ENCODE results near the gene AP1M2. TPM values are rescaled to one million over a fixed set of nuclear protein-coding genes. Genes with fewer than 3 reads are reported as not detected.
A peak's percentile ranks its signal among the peaks of the same experiment; 100 is the strongest.
"Not testable (repeated sequence)": the region's sequence is repeated elsewhere in the genome, so short reads cannot be mapped to it uniquely, and the experiment has no call there.

AP1M2 gene
- total RNA-seq, 1 experiment from 2014 or later, result 10.1 TPM

DNA sequence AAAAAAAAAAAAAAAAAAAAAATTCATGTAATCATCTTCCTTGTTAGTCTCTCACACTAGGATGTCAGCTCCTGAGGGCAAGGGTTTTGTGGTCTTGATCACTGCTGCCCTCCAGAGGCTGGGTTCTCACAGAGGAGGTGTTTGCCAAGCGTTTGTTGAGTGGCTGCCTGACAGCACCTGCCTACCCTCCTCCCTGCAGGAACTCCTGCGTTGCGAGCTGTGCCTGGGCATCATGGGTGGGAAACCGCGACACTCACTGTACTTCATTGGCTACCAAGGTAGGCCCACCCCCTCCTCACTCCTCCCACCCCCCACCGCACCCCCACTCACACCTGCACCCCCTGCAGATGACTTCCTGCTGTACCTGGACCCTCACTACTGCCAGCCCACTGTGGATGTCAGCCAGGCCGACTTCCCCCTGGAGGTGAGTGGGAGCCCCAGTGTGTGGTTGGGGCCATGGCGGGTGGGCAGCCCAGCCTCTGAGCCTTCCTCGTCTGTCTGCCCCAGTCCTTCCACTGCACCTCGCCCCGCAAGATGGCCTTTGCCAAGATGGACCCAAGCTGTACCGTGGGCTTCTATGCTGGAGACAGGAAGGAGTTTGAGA, 35.3 kb downstream of the AP1M2 start:
- in situ Hi-C loops (cut with HindIII; ENCODE audit: low pct_unique_long_range_greater_than_20kb, low sequenced_read_pairs), result no loop called here
- POLR2A ChIA-PET, result no interaction called here

GRCh38 chr19:10551006-10551405, 36.1 kb downstream of the AP1M2 start:
- intact Hi-C loops (cut with micrococcal nuclease; ENCODE audit: unreplicated experiment); ATAC-seq; BruUV-seq (replicated peaks); H3K4me3 ChIP-seq (ENCODE audit: low read depth in 2 of 2, low read length in 2 of 2); H3K9me3 ChIP-seq (ENCODE audit: control insufficient read depth, insufficient read depth, low read depth, low read length); H3K27ac ChIP-seq (ENCODE audit: low read length); POLR2A ChIA-PET; DNase-seq (ENCODE audit: low read depth, low spot score); in situ Hi-C loops (cut with HindIII; ENCODE audit: low pct_unique_long_range_greater_than_20kb, low sequenced_read_pairs); H3K4me1 ChIP-seq (ENCODE audit: control insufficient read depth, insufficient read depth, low read length); H3K36me3 ChIP-seq (ENCODE audit: control insufficient read depth, insufficient read depth, low read length); H3K27me3 ChIP-seq (ENCODE audit: control insufficient read depth, insufficient read depth, low read length): not testable (repeated sequence)
- CTCF ChIA-PET, result interaction anchor here (0.6 kb wide), 2 partner anchors 19 to 46 kb away, joined by 3 to 7 read pairs; no protein-coding TSS in a partner anchor

More for the DNA sequence above, 35.3 kb downstream of the AP1M2 start:
- no peaks in the 10 kb centered on the region for H3K27me3 ChIP-seq (ENCODE audit: control insufficient read depth, insufficient read depth, low read length)
- no peak overlapping the region for H3K4me3 ChIP-seq (ENCODE audit: low read depth in 2 of 2, low read length in 2 of 2)
- DNase-seq (ENCODE audit: low read depth, low spot score) (no peak), ATAC-seq (peak; percentile 72)
- H3K4me1 ChIP-seq (ENCODE audit: control insufficient read depth, insufficient read depth, low read length), result no peaks in the 10 kb centered on the region
- H3K27ac ChIP-seq (ENCODE audit: low read length), result no peak overlapping the region
- CTCF ChIA-PET, result interaction anchor here (0.6 to 0.8 kb wide), 2 partner anchors 18 to 68 kb away, joined by 3 to 4 read pairs; no protein-coding TSS in a partner anchor
- intact Hi-C loops (cut with micrococcal nuclease; ENCODE audit: unreplicated experiment), result no loop called here
- H3K36me3 ChIP-seq (ENCODE audit: control insufficient read depth, insufficient read depth, low read length), result no peaks in the 10 kb centered on the region
- no TSS peak for BruUV-seq (replicated peaks)
- TF ChIP-seq SIN3A (IDR thresholded peaks at IDR 0.05; ENCODE audit: borderline replicate concordance, insufficient read depth, low read depth, low read length) (no peak), TCF7L2 (IDR thresholded peaks at IDR 0.05; ENCODE audit: low read depth, low read length) (no peak), CTCF (IDR thresholded peaks at IDR 0.05) (no peak; the same call in 1 of the 2 replicates), REST (IDR thresholded peaks at IDR 0.05; ENCODE audit: insufficient read depth in 1 of 2, low read depth in 2 of 2, low read length in 1 of 2) (no peak), POLR2AphosphoS5 (IDR thresholded peaks at IDR 0.05; ENCODE audit: low read depth, low read length) (no peak)
- H3K9me3 ChIP-seq (ENCODE audit: control insufficient read depth, insufficient read depth, low read depth, low read length), result no peaks in the 10 kb centered on the region

DNA sequence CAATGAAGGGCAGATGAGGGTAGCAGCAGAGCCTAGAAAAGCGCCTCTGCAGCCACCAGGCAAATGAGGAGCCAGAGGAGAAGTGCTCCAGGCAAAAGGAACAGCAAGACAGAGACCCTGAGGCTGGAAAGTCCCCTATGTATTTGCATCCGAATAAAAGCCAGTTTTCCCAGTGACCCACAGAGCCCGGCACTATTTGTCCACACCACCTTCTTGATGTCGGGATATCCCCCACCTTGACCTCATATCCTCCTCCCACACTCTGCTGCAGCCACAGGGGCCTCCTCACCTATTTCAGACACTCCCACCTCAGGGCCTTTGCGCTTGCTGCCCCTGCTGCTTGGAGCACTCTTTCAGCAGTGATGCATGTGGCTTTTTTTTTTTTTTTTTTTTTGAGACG, 36.8 kb downstream of the AP1M2 start:
- TF ChIP-seq TCF7L2 (IDR thresholded peaks at IDR 0.05; ENCODE audit: low read depth, low read length) (no peak), SIN3A (IDR thresholded peaks at IDR 0.05; ENCODE audit: borderline replicate concordance, insufficient read depth, low read depth, low read length) (no peak), CTCF (IDR thresholded peaks at IDR 0.05) (no peak), POLR2AphosphoS5 (IDR thresholded peaks at IDR 0.05; ENCODE audit: low read depth, low read length) (no peak), REST (IDR thresholded peaks at IDR 0.05; ENCODE audit: insufficient read depth in 1 of 2, low read depth in 2 of 2, low read length in 1 of 2) (no peak)
- DNase-seq (ENCODE audit: low read depth, low spot score), result no peak
- no peaks in the 10 kb centered on the region for H3K4me1 ChIP-seq (ENCODE audit: control insufficient read depth, insufficient read depth, low read length)
- H3K4me3 ChIP-seq (ENCODE audit: low read depth in 2 of 2, low read length in 2 of 2), result no peak overlapping the region
- no peaks in the 10 kb centered on the region for H3K9me3 ChIP-seq (ENCODE audit: control insufficient read depth, insufficient read depth, low read depth, low read length)
- in situ Hi-C loops (cut with HindIII; ENCODE audit: low pct_unique_long_range_greater_than_20kb, low sequenced_read_pairs) (no loop called here), intact Hi-C loops (cut with micrococcal nuclease; ENCODE audit: unreplicated experiment) (no loop called here)
- no peaks in the 10 kb centered on the region for H3K36me3 ChIP-seq (ENCODE audit: control insufficient read depth, insufficient read depth, low read length)
- H3K27me3 ChIP-seq (ENCODE audit: control insufficient read depth, insufficient read depth, low read length), result no peaks in the 10 kb centered on the region
- no TSS peak for BruUV-seq (replicated peaks)
- ChIA-PET CTCF (interaction anchor here (0.6 kb wide), 1 partner anchor 45 kb away, joined by 7 read pairs; no protein-coding TSS in a partner anchor), POLR2A (no interaction called here)
- ATAC-seq, result no peak
- no peak overlapping the region for H3K27ac ChIP-seq (ENCODE audit: low read length)
